Activated CD8-positive, alpha-beta T cell treated with anti-CD3 and anti-CD28 coated beads for 36 hours (primary cell): ENCODE data around the gene CDH18. TPM values are rescaled to one million over a fixed set of nuclear protein-coding genes. Genes with fewer than 3 reads are reported as not detected.

ENCODE experiments used
- ATAC-seq: fragments of 200-7000 bp; cut with Tn5 transposase; one replicate; pipeline ENCODE4 v1.10.0; 2021; ENCODE audit warnings: mild to moderate bottlenecking, moderate library complexity
- CTCF ChIA-PET: fragments of 350-600 bp; sonication (Branson Sonifier 250); formaldehyde crosslinking; loops from one replicate; lab custom pipeline; 2021; ENCODE audit warnings: antibody characterized with exemption; lab: Charles Lee
- POLR2A ChIA-PET: fragments of 350-600 bp; sonication (Branson Sonifier 250); formaldehyde crosslinking; loops from one replicate; lab custom pipeline; 2021; ENCODE audit warnings: antibody characterized with exemption; lab: Charles Lee
- DNase-seq: peaks from one replicate; pipeline ENCODE4 v3.0.0-alpha.2; 2020
- H3K27ac Mint-ChIP-seq: one replicate; pipeline ENCODE4 v1.8.0; 2021; ENCODE audit warnings: mild to moderate bottlenecking, mixed read lengths
- H3K27me3 Mint-ChIP-seq: one replicate; pipeline ENCODE4 v1.8.0; 2021; ENCODE audit warnings: mixed read lengths
- H3K36me3 Mint-ChIP-seq: one replicate; pipeline ENCODE4 v1.8.0; 2021; ENCODE audit warnings: low read depth, mixed read lengths
- H3K4me1 Mint-ChIP-seq: one replicate; pipeline ENCODE4 v1.8.0; 2021; ENCODE audit warnings: low read depth, mixed read lengths
- H3K4me3 Mint-ChIP-seq: one replicate; pipeline ENCODE4 v1.8.0; 2021; ENCODE audit warnings: mild to moderate bottlenecking, moderate library complexity, mixed read lengths
- H3K9me3 Mint-ChIP-seq: one replicate; pipeline ENCODE4 v1.8.0; 2021; ENCODE audit warnings: mixed read lengths
- CTCF ChIP-seq: fragments of 200-600 bp; IDR thresholded peaks from one replicate; pipeline ENCODE4 v1.8.0; 2022; ENCODE audit warnings: antibody characterized with exemption, mild to moderate bottlenecking
- intact Hi-C: fragments of 100-400 bp; cut with micrococcal nuclease; formaldehyde crosslinking; loops from one replicate; pipeline ENCODE4 v1.10.0; 2022
- total RNA-seq, 2 experiments: library from RNA; stranded (reverse); gene quantifications; one replicate each; pipeline ENCODE4 v1.2.3, GENCODE V29; 2021

The CDH18 gene
- total RNA-seq, 2 experiments from 2014 or later, result not detected

GRCh38 chr5:19745247-19745646 is 242.8 kb downstream of the CDH18 start:
- intact Hi-C loops, result no loop called here
- ChIA-PET POLR2A (no interaction called here), CTCF (no interaction called here)
- ATAC-seq (no peak), DNase-seq (no peak)
- no peak for TF ChIP-seq CTCF
- H3K4me1 Mint-ChIP-seq, result no peaks in the 10 kb centered on the region
- H3K27ac Mint-ChIP-seq, result no peak overlapping the region
- H3K27me3 Mint-ChIP-seq, result no peaks in the 10 kb centered on the region
- no peaks in the 10 kb centered on the region for H3K36me3 Mint-ChIP-seq
- peaks cover 11% of the 10 kb centered on the region for H3K9me3 Mint-ChIP-seq
- no peak overlapping the region for H3K4me3 Mint-ChIP-seq

GRCh38 chr5:19739671-19740070 is 248.3 kb downstream of the CDH18 start:
- no peak for DNase-seq
- ATAC-seq, result no peak
- Mint-ChIP-seq H3K27me3 (no peaks in the 10 kb centered on the region), H3K36me3 (no peaks in the 10 kb centered on the region), H3K27ac (no peak overlapping the region), H3K4me1 (no peaks in the 10 kb centered on the region), H3K4me3 (no peak overlapping the region), H3K9me3 (peaks cover 10% of the 10 kb centered on the region)
- TF ChIP-seq CTCF, result no peak
- intact Hi-C loops, result no loop called here
- ChIA-PET CTCF (no interaction called here), POLR2A (no interaction called here)

- CTCF ChIA-PET, result interaction anchor here (1.0 kb wide), 1 partner anchor 20 kb away, joined by 4 read pairs; no protein-coding TSS in a partner anchor
- intact Hi-C loops, result no loop called here
- TF ChIP-seq CTCF, result no peak
Observed at GRCh38 chr5:19734776-19735175, 253.2 kb downstream of the CDH18 start.

GRCh38 chr5:19733612-19734495 is 254.1 kb downstream of the CDH18 start:
- Mint-ChIP-seq H3K27me3 (no peaks in the 10 kb centered on the region), H3K4me1 (no peaks in the 10 kb centered on the region), H3K36me3 (no peaks in the 10 kb centered on the region), H3K9me3 (peaks cover 16% of the 10 kb centered on the region), H3K27ac (no peak overlapping the region), H3K4me3 (no peak overlapping the region)
- CTCF ChIA-PET, result interaction anchor here (1.0 kb wide), 1 partner anchor 19 kb away, joined by 4 read pairs; no protein-coding TSS in a partner anchor
- intact Hi-C loops, result no loop called here
- DNase-seq (no peak), ATAC-seq (no peak)
- no peak for TF ChIP-seq CTCF
- POLR2A ChIA-PET, result interaction anchor here (0.7 kb wide), 1 partner anchor 278 kb away, joined by 3 read pairs; no protein-coding TSS in a partner anchor

More at GRCh38 chr5:19734776-19735175, 253.2 kb downstream of the CDH18 start:
- DNase-seq (no peak), ATAC-seq (no peak)
- peaks cover 11% of the 10 kb centered on the region for H3K9me3 Mint-ChIP-seq
- no peaks in the 10 kb centered on the region for H3K36me3 Mint-ChIP-seq
- POLR2A ChIA-PET, result no interaction called here
- no peak overlapping the region for H3K27ac Mint-ChIP-seq
- H3K4me3 Mint-ChIP-seq, result no peak overlapping the region
- no peaks in the 10 kb centered on the region for H3K4me1 Mint-ChIP-seq
- H3K27me3 Mint-ChIP-seq, result no peaks in the 10 kb centered on the region

- intact Hi-C loops, result no loop called here
- POLR2A ChIA-PET, result no interaction called here
- Mint-ChIP-seq H3K9me3 (peaks cover 19% of the 10 kb centered on the region), H3K27me3 (no peaks in the 10 kb centered on the region), H3K27ac (no peak overlapping the region), H3K4me1 (no peaks in the 10 kb centered on the region), H3K36me3 (no peaks in the 10 kb centered on the region), H3K4me3 (no peak overlapping the region)
- CTCF ChIA-PET, result no interaction called here
- DNase-seq (no peak), ATAC-seq (no peak)
- no peak for TF ChIP-seq CTCF
Observed at GRCh38 chr5:19728571-19728970, 259.4 kb downstream of the CDH18 start.
